Neural progenitor cell (in vitro differentiated cells): ENCODE results near the gene KCNMA1. TPM values are rescaled to one million over a fixed set of nuclear protein-coding genes. Genes with fewer than 3 reads are reported as not detected.

ENCODE experiments used
- DNase-seq: peaks from one replicate; pipeline ENCODE4 v3.0.0-alpha.2; 2016; ENCODE audit warnings: low spot score
- H2AFZ ChIP-seq: fragments of 200-600 bp; sonication (generic); replicated peaks from 2 replicates; pipeline ENCODE4 v1.6.1; 2016; ENCODE audit warnings: antibody characterized with exemption
- H3F3A ChIP-seq: fragments of 200-600 bp; sonication (generic); 2 replicates; pipeline ENCODE4 v1.6.1; 2016; ENCODE audit warnings: antibody characterized with exemption, low read depth
- H3K27ac ChIP-seq: fragments of 200-600 bp; sonication (generic); 2 replicates; pipeline ENCODE4 v1.5.1; 2016; ENCODE audit warnings: mild to moderate bottlenecking
- H3K27me3 ChIP-seq: fragments of 200-600 bp; sonication (generic); 2 replicates; pipeline ENCODE4 v1.6.1; 2016; ENCODE audit warnings: mild to moderate bottlenecking, moderate library complexity
- H3K36me3 ChIP-seq: fragments of 200-600 bp; sonication (generic); 2 replicates; pipeline ENCODE4 v1.5.1; 2016
- H3K4me1 ChIP-seq: fragments of 200-600 bp; sonication (generic); 2 replicates; pipeline ENCODE4 v1.6.1; 2016; ENCODE audit warnings: mixed run types
- H3K4me2 ChIP-seq: fragments of 200-600 bp; sonication (generic); 2 replicates; pipeline ENCODE4 v1.6.1; 2016
- H3K4me3 ChIP-seq: fragments of 200-600 bp; sonication (generic); 2 replicates; pipeline ENCODE4 v1.5.1; 2016
- H3K79me2 ChIP-seq: fragments of 200-600 bp; sonication (generic); 2 replicates; pipeline ENCODE4 v1.6.1; 2016; ENCODE audit warnings: low read depth
- H3K9ac ChIP-seq: fragments of 200-600 bp; sonication (generic); 2 replicates; pipeline ENCODE4 v1.6.1; 2016
- H3K9me3 ChIP-seq: fragments of 200-600 bp; sonication (generic); 2 replicates; pipeline ENCODE4 v1.5.1; 2016; ENCODE audit warnings: low read depth
- H4K20me1 ChIP-seq: fragments of 200-600 bp; sonication (generic); 2 replicates; pipeline ENCODE4 v1.6.1; 2016; ENCODE audit warnings: low read depth
- H3K27ac Mint-ChIP-seq: 3 replicates; pipeline ENCODE4 v1.8.0; 2021; ENCODE audit warnings: mixed read lengths
- H3K27me3 Mint-ChIP-seq: 2 replicates; pipeline ENCODE4 v1.8.0; 2022; ENCODE audit warnings: low read depth, mild to moderate bottlenecking, inconsistent platforms, moderate library complexity, mixed read lengths; ENCODE audit not compliant: insufficient read depth
- H3K36me3 Mint-ChIP-seq: 3 replicates; pipeline ENCODE4 v1.8.0; 2021; ENCODE audit warnings: mixed read lengths
- H3K4me1 Mint-ChIP-seq: 3 replicates; pipeline ENCODE4 v1.8.0; 2021; ENCODE audit warnings: mixed read lengths
- H3K4me3 Mint-ChIP-seq: 3 replicates; pipeline ENCODE4 v1.8.0; 2021; ENCODE audit warnings: mild to moderate bottlenecking, moderate library complexity, mixed read lengths
- H3K9me3 Mint-ChIP-seq: 3 replicates; pipeline ENCODE4 v1.8.0; 2020; ENCODE audit warnings: mixed read lengths
- CTCF ChIP-seq: fragments of 200-600 bp; sonication (generic); IDR thresholded peaks from 2 replicates; pipeline ENCODE4 v1.5.1; 2017; ENCODE audit warnings: antibody characterized with exemption, mild to moderate bottlenecking
- EZH2 ChIP-seq: fragments of 200-600 bp; sonication (generic); IDR thresholded peaks from 2 replicates; pipeline ENCODE4 v1.6.1; 2017; ENCODE audit warnings: antibody characterized with exemption, mild to moderate bottlenecking, moderate library complexity
- EZH2phosphoT487 ChIP-seq: fragments of 200-600 bp; sonication (generic); IDR thresholded peaks from 2 replicates; pipeline ENCODE4 v1.6.1; 2017; ENCODE audit warnings: antibody characterized with exemption
- total RNA-seq: library from RNA; depleted of rRNA; stranded (reverse); fragments of >200 nt; gene quantifications from 2 replicates; pipeline ENCODE4 v1.2.3, GENCODE V29; 2015; ENCODE audit warnings: low replicate concordance

KCNMA1 gene
- total RNA-seq, 1 donor from 2014 or later: 2.4 TPM

GRCh38 chr10:77299320-77299719 is 338.3 kb downstream of the KCNMA1 start:
- Histone ChIP-seq H4K20me1 (no peaks in the 10 kb centered on the region), H3K9me3 (no peaks in the 10 kb centered on the region), H3K4me1 (no peaks in the 10 kb centered on the region), H3K27ac (no peak overlapping the region), H3K4me3 (no peak overlapping the region), H3K4me2 (no peak overlapping the region), H3K36me3 (no peaks in the 10 kb centered on the region), H3K27me3 (no peaks in the 10 kb centered on the region), H3K9ac (no peak overlapping the region), H3K79me2 (no peaks in the 10 kb centered on the region), H2AFZ (no peak overlapping the region), H3F3A (no peaks in the 10 kb centered on the region)
- peaks cover 2% of the 10 kb centered on the region for H3K27me3 Mint-ChIP-seq
- H3K9me3 Mint-ChIP-seq: no peaks in the 10 kb centered on the region
- no peak overlapping the region for H3K4me3 Mint-ChIP-seq
- peaks cover 7% of the 10 kb centered on the region for H3K4me1 Mint-ChIP-seq
- no peaks in the 10 kb centered on the region for H3K36me3 Mint-ChIP-seq
- DNase-seq: no peak
- TF ChIP-seq CTCF (no peak), EZH2 (no peak), EZH2phosphoT487 (no peak)
- no peak overlapping the region for H3K27ac Mint-ChIP-seq

GRCh38 chr10:77297393-77297739 is 340.2 kb downstream of the KCNMA1 start:
- peaks cover 8% of the 10 kb centered on the region for H3F3A ChIP-seq
- no peak overlapping the region for H3K9ac ChIP-seq
- Mint-ChIP-seq H3K9me3 (no peaks in the 10 kb centered on the region), H3K27ac (no peak overlapping the region), H3K36me3 (no peaks in the 10 kb centered on the region), H3K4me3 (no peak overlapping the region), H3K4me1 (peaks cover 22% of the 10 kb centered on the region), H3K27me3 (peaks cover 2% of the 10 kb centered on the region)
- no peak overlapping the region for H3K4me3 ChIP-seq
- H3K79me2 ChIP-seq: no peaks in the 10 kb centered on the region
- H3K27ac ChIP-seq: no peak overlapping the region
- no peak for DNase-seq
- no peaks in the 10 kb centered on the region for H4K20me1 ChIP-seq
- no peaks in the 10 kb centered on the region for H3K9me3 ChIP-seq
- no peak overlapping the region for H2AFZ ChIP-seq
- no peaks in the 10 kb centered on the region for H3K27me3 ChIP-seq
- H3K4me2 ChIP-seq: no peak overlapping the region
- TF ChIP-seq EZH2phosphoT487 (no peak), EZH2 (no peak), CTCF (no peak)
- no peaks in the 10 kb centered on the region for H3K36me3 ChIP-seq
- H3K4me1 ChIP-seq: peaks cover 12% of the 10 kb centered on the region

GRCh38 chr10:77296534-77297392 is 340.8 kb downstream of the KCNMA1 start:
- Histone ChIP-seq H3K9ac (no peak overlapping the region), H3K4me3 (no peak overlapping the region), H3K4me2 (no peak overlapping the region), H3K27ac (no peak overlapping the region), H3K4me1 (peaks cover 18% of the 10 kb centered on the region), H2AFZ (no peak overlapping the region), H4K20me1 (no peaks in the 10 kb centered on the region), H3K27me3 (no peaks in the 10 kb centered on the region), H3K79me2 (no peaks in the 10 kb centered on the region), H3K36me3 (no peaks in the 10 kb centered on the region), H3F3A (peaks cover 8% of the 10 kb centered on the region), H3K9me3 (no peaks in the 10 kb centered on the region)
- Mint-ChIP-seq H3K27ac (no peak overlapping the region), H3K4me1 (peaks cover 24% of the 10 kb centered on the region), H3K4me3 (no peak overlapping the region), H3K36me3 (no peaks in the 10 kb centered on the region), H3K9me3 (no peaks in the 10 kb centered on the region), H3K27me3 (peaks cover 2% of the 10 kb centered on the region)
- TF ChIP-seq EZH2phosphoT487 (no peak), CTCF (peak; percentile 35)
- peak; percentile 25 for DNase-seq
